Measurements from ENCODE around the gene C6orf132.

DNA sequence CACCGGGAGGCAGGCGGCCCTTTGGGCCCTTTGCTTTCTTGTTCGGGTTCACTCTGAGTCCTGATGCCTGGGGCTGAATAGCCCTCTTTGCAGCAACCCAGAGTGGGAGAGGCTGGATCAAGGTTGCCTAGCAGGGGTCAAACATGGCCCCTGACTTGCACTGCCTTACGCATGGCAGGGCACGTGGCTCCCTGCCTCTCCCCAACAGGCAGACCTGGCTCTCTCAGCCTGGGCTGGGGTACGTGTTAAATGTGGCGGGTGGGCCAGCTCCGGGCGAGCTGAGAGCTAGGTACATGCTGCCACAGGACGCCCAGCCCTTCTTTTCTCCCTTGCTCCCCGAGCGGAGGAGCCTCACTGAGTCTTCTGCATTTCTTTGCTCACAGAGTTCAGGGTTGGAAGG is 7.3 kb downstream of the C6orf132 start:
- TF ChIP-seq ZNF3 (CRISPR knock-in tag; IDR thresholded peaks at IDR 0.05) (no peak), SETDB1 (IDR thresholded peaks at IDR 0.05; ENCODE audit: low read length) (no peak), STAG1 (CRISPR knock-in tag; IDR thresholded peaks at IDR 0.05; ENCODE audit: borderline replicate concordance) (no peak), POLR2A (conservative IDR thresholded peaks at IDR 0.05) (no peak)

Measured in K562 (cell line).